Measurements from ENCODE around the gene NECTIN4. TPM values are rescaled to one million over a fixed set of nuclear protein-coding genes. Genes with fewer than 3 reads are reported as not detected.

Gene NECTIN4
- total and polyA plus RNA-seq, 9 donors: 0.07 to 4.4 (median 0.21) TPM; not detected in 3

- WGBS, 3 donors: 0 to 1% (median 1%) methylated on average over 65 to 68 of the region's 68 CpGs
- Histone ChIP-seq H3K27me3 (no peaks in the 10 kb centered on the region), H3K4me1 (ENCODE audit: insufficient read depth) (peaks cover 5% of the 10 kb centered on the region), H3K27ac (peak within 1 kb of the TSS; percentile 95 to 97), H3K9me3 (no peaks in the 10 kb centered on the region), H3K36me3 (no peaks in the 10 kb centered on the region), H3K4me3 (peak within 1 kb of the TSS; percentile 77)
- TF ChIP-seq EP300 (IDR thresholded peaks at IDR 0.05) (peak; percentile 32), POLR2A (IDR thresholded peaks at IDR 0.05) (peak; percentile 45)
- TF ChIP-seq, protein P1, sequence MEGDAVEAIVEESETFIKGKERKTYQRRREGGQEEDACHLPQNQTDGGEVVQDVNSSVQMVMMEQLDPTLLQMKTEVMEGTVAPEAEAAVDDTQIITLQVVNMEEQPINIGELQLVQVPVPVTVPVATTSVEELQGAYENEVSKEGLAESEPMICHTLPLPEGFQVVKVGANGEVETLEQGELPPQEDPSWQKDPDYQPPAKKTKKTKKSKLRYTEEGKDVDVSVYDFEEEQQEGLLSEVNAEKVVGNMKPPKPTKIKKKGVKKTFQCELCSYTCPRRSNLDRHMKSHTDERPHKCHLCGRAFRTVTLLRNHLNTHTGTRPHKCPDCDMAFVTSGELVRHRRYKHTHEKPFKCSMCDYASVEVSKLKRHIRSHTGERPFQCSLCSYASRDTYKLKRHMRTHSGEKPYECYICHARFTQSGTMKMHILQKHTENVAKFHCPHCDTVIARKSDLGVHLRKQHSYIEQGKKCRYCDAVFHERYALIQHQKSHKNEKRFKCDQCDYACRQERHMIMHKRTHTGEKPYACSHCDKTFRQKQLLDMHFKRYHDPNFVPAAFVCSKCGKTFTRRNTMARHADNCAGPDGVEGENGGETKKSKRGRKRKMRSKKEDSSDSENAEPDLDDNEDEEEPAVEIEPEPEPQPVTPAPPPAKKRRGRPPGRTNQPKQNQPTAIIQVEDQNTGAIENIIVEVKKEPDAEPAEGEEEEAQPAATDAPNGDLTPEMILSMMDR (IDR thresholded peaks at IDR 0.05): no peak
- intact Hi-C loops (cut with DNase I): no loop called here
- DNase-seq: peak; percentile 93 to 95 (median 94)
Measured at GRCh38 chr1:161132410-161133219, 43.3 kb upstream of the NECTIN4 start, which contains the start of gene DEDD. DEDD (minus strand) TSS chr1:161132667; CDS start chr1:161124462, 8,205 bp downstream.

GRCh38 chr1:161131523-161132409 is 42.4 kb upstream of the NECTIN4 start:
- Histone ChIP-seq H3K36me3 (no peaks in the 10 kb centered on the region), H3K27ac (peak overlapping the region; percentile 95 to 97), H3K4me1 (ENCODE audit: insufficient read depth) (peaks cover 5% of the 10 kb centered on the region), H3K27me3 (no peaks in the 10 kb centered on the region), H3K9me3 (no peaks in the 10 kb centered on the region), H3K4me3 (peak overlapping the region; percentile 77)
- intact Hi-C loops (cut with DNase I): no loop called here
- DNase-seq: peak in 1 of 5 donors; percentile 30
- TF ChIP-seq, protein P1 (IDR thresholded peaks at IDR 0.05): no peak
- TF ChIP-seq POLR2A (IDR thresholded peaks at IDR 0.05) (no peak), EP300 (IDR thresholded peaks at IDR 0.05) (no peak)
- 1 to 2% (median 2%) methylated on average over 22 of the region's 22 CpGs for WGBS, 3 donors

GRCh38 chr1:161130266-161130665 is 40.9 kb upstream of the NECTIN4 start:
- Histone ChIP-seq H3K27ac (no peak overlapping the region), H3K36me3 (no peaks in the 10 kb centered on the region), H3K4me3 (no peak overlapping the region), H3K27me3 (no peaks in the 10 kb centered on the region), H3K4me1 (ENCODE audit: insufficient read depth) (peaks cover 5% of the 10 kb centered on the region), H3K9me3 (no peaks in the 10 kb centered on the region)
- TF ChIP-seq, protein P1 (IDR thresholded peaks at IDR 0.05): no peak
- no peak for TF ChIP-seq EP300 (IDR thresholded peaks at IDR 0.05)
- no peak for TF ChIP-seq POLR2A (IDR thresholded peaks at IDR 0.05)
- DNase-seq: no peak
- intact Hi-C loops (cut with DNase I): no loop called here
- WGBS, 3 donors: 24 to 39% (median 36%) methylated on average over 1 of the region's 1 CpG

- TF ChIP-seq EP300 (IDR thresholded peaks at IDR 0.05) (no peak), POLR2A (IDR thresholded peaks at IDR 0.05) (no peak)
- TF ChIP-seq, protein P1 (IDR thresholded peaks at IDR 0.05): no peak
- H3K36me3 ChIP-seq: no peaks in the 10 kb centered on the region
- no peak overlapping the region for H3K4me3 ChIP-seq
- intact Hi-C loops (cut with DNase I): no loop called here
- peaks cover 5% of the 10 kb centered on the region for H3K4me1 ChIP-seq (ENCODE audit: insufficient read depth)
- H3K27me3 ChIP-seq: no peaks in the 10 kb centered on the region
- 84 to 92% (median 89%) methylated on average over 4 of the region's 4 CpGs for WGBS, 3 donors
- no peak for DNase-seq
- no peak overlapping the region for H3K27ac ChIP-seq
- no peaks in the 10 kb centered on the region for H3K9me3 ChIP-seq
Measured at GRCh38 chr1:161128591-161129420, 39.4 kb upstream of the NECTIN4 start.
